Measurements from ENCODE around the gene VDAC2. TPM values are rescaled to one million over a fixed set of nuclear protein-coding genes. Genes with fewer than 3 reads are reported as not detected.

VDAC2 gene
- total RNA-seq, 2 donors from 2014 or later: 277 to 292 TPM

- Histone ChIP-seq H3K4me3 (ENCODE audit: low read length) (no peak overlapping the region), H3K27ac (ENCODE audit: low read depth, low read length) (no peak overlapping the region), H3K36me3 (ENCODE audit: control insufficient read depth, insufficient read depth, low read length) (no peaks in the 10 kb centered on the region), H3K27me3 (ENCODE audit: control insufficient read depth, insufficient read depth, low read length, poor library complexity, severe bottlenecking) (no peaks in the 10 kb centered on the region), H3K9ac (ENCODE audit: extremely low read depth, low read length, poor library complexity, severe bottlenecking) (no peak overlapping the region), H3K9me3 (ENCODE audit: control insufficient read depth, low read length) (no peaks in the 10 kb centered on the region), H3K4me1 (ENCODE audit: control insufficient read depth, insufficient read depth, low read length) (no peaks in the 10 kb centered on the region)
- TF ChIP-seq CTCF (conservative IDR thresholded peaks at IDR 0.05): no peak
- no peaks in the 10 kb centered on the region for H3K4me1 Mint-ChIP-seq
- peaks cover 8% of the 10 kb centered on the region for H3K27me3 Mint-ChIP-seq (ENCODE audit: insufficient read depth)
- H3K9me3 Mint-ChIP-seq: no peaks in the 10 kb centered on the region
- H3K27ac Mint-ChIP-seq: no peak overlapping the region
- no peak for DNase-seq
- no peaks in the 10 kb centered on the region for H3K36me3 Mint-ChIP-seq (ENCODE audit: low read depth)
- WGBS, 2 experiments (ENCODE audit: insufficient coverage in 1 of 2, insufficient read length in 1 of 2): 85 to 95% methylated on average over 4 to 7 of the region's 7 CpGs
- no peak overlapping the region for H3K4me3 Mint-ChIP-seq
Measured at GRCh38 chr10:75272896-75273295, 62.3 kb downstream of the VDAC2 start.

DNA sequence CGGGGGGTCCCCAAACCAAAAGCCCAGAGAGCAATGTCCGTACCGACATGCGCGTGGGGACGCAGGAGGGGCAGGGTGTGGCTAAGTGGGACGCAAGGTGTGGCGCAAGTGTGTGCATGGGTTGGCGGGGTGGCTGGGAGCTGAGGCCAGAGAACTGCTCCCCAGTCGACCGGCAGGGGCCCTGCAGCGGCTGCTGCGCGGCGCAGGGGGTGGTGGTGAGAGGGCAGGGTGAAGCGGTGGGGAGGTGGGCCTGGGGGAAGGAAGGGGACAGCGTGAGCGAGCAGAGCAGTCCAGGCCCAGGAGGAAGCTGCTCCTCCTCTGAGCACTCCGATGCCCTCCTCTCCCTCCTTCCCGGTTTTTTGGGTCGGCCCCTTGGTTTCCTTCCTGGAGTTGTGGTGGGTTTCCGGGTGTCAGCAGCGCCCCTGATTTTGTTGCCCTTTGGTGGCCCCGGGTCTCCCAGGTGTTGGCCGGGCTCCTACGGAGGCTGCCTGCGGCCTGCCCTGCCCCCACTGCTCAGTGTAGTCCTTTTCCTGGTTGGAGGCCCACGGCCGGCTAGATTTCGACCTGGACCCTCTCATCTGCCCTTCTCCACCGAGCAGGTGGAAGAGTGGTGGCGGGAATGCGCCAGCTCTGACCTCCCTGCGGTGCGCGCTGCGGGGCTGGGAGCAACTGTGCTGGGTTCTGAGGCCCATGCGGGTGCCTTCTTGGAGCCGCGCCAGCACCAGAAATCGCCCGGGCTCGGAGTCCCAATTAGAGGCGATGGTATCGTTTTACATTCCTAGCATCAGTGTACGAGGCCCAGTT, 65.7 kb downstream of the VDAC2 start:
- no peaks in the 10 kb centered on the region for H3K9me3 Mint-ChIP-seq
- no peaks in the 10 kb centered on the region for H3K36me3 Mint-ChIP-seq (ENCODE audit: low read depth)
- Histone ChIP-seq H3K27ac (ENCODE audit: low read depth, low read length) (no peak overlapping the region), H3K27me3 (ENCODE audit: control insufficient read depth, insufficient read depth, low read length, poor library complexity, severe bottlenecking) (peaks cover 5% of the 10 kb centered on the region), H3K9me3 (ENCODE audit: control insufficient read depth, low read length) (no peaks in the 10 kb centered on the region), H3K36me3 (ENCODE audit: control insufficient read depth, insufficient read depth, low read length) (no peaks in the 10 kb centered on the region), H3K4me1 (ENCODE audit: control insufficient read depth, insufficient read depth, low read length) (no peaks in the 10 kb centered on the region), H3K9ac (ENCODE audit: extremely low read depth, low read length, poor library complexity, severe bottlenecking) (no peak overlapping the region), H3K4me3 (ENCODE audit: low read length) (no peak overlapping the region)
- WGBS, 2 experiments (ENCODE audit: insufficient coverage in 1 of 2, insufficient read length in 1 of 2): 92% methylated on average over 33 to 46 of the region's 46 CpGs
- H3K27ac Mint-ChIP-seq: no peak overlapping the region
- no peak overlapping the region for H3K4me3 Mint-ChIP-seq
- H3K27me3 Mint-ChIP-seq (ENCODE audit: insufficient read depth): peaks cover 27% of the 10 kb centered on the region
- no peak for TF ChIP-seq CTCF (conservative IDR thresholded peaks at IDR 0.05)
- DNase-seq: peak; percentile 55
- no peaks in the 10 kb centered on the region for H3K4me1 Mint-ChIP-seq

DNA sequence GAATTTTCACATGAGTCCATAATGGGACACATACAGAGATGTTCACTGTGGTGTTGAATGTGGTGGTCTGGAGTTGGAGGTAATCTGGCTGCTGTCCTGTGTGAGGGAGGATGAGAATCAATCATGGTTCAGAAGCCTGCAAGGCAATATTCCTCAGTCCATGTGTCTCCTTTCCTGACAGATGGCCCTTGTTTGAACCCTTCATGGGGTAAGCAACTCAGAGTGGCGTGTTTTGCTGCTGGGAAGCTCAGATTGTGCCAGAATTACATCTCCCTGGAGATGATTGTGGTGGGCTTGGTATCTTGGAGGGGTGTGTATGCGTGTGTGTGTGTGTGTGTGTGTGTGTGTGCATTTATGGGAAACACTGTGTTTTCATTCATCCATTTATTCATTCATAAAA, 69.6 kb downstream of the VDAC2 start:
- no peak for TF ChIP-seq CTCF (conservative IDR thresholded peaks at IDR 0.05)
- H3K4me1 Mint-ChIP-seq: peaks cover 16% of the 10 kb centered on the region
- no peaks in the 10 kb centered on the region for H3K4me1 ChIP-seq (ENCODE audit: control insufficient read depth, insufficient read depth, low read length)

More for the DNA sequence above, 69.6 kb downstream of the VDAC2 start:
- no peak overlapping the region for H3K27ac Mint-ChIP-seq
- H3K9me3 Mint-ChIP-seq: no peaks in the 10 kb centered on the region
- Histone ChIP-seq H3K27ac (ENCODE audit: low read depth, low read length) (no peak overlapping the region), H3K27me3 (ENCODE audit: control insufficient read depth, insufficient read depth, low read length, poor library complexity, severe bottlenecking) (peaks cover 5% of the 10 kb centered on the region), H3K9ac (ENCODE audit: extremely low read depth, low read length, poor library complexity, severe bottlenecking) (no peak overlapping the region), H3K4me3 (ENCODE audit: low read length) (no peak overlapping the region), H3K36me3 (ENCODE audit: control insufficient read depth, insufficient read depth, low read length) (no peaks in the 10 kb centered on the region), H3K9me3 (ENCODE audit: control insufficient read depth, low read length) (no peaks in the 10 kb centered on the region)
- DNase-seq: no peak
- no peaks in the 10 kb centered on the region for H3K36me3 Mint-ChIP-seq (ENCODE audit: low read depth)
- 80 to 95% methylated on average over 1 of the region's 2 CpGs for WGBS, 2 experiments (ENCODE audit: insufficient coverage in 1 of 2, insufficient read length in 1 of 2)
- H3K27me3 Mint-ChIP-seq (ENCODE audit: insufficient read depth): peaks cover 43% of the 10 kb centered on the region
- no peak overlapping the region for H3K4me3 Mint-ChIP-seq

Other genes with a start within 250 kb of the VDAC2 start
- gene SAMD8, start 99.1 kb upstream of the VDAC2 start, total RNA-seq: 10 to 100 TPM; 25.9 to 31.7 TPM
- gene COMTD1, start 25.2 kb downstream of the VDAC2 start, total RNA-seq: 10 to 100 TPM in 1 of 2 donors, 1 to 10 TPM in 1; 9.6 to 14.4 TPM
- gene ZNF503, start 191.0 kb downstream of the VDAC2 start, total RNA-seq: 1 to 10 TPM in 1 of 2 donors, under 1 TPM in 1; 0.40 to 1.1 TPM
- 1 to 10 TPM; 1.7 to 5.1 TPM for gene LRMDA, start 220.8 kb downstream of the VDAC2 start, total RNA-seq

All from endodermal cell (in vitro differentiated cells).